HG03571 (cell line): ENCODE results near the gene ZNF414.

ENCODE experiments used
- ATAC-seq: cut with Tn5 transposase; IDR thresholded peaks from one replicate; pipeline ENCODE4 v1.9.1; 2021; ENCODE audit not compliant: unreplicated experiment

The ZNF414 gene

GRCh38 chr19:8468124-8468523, 45.8 kb downstream of the ZNF414 start:
- ATAC-seq: no peak

DNA sequence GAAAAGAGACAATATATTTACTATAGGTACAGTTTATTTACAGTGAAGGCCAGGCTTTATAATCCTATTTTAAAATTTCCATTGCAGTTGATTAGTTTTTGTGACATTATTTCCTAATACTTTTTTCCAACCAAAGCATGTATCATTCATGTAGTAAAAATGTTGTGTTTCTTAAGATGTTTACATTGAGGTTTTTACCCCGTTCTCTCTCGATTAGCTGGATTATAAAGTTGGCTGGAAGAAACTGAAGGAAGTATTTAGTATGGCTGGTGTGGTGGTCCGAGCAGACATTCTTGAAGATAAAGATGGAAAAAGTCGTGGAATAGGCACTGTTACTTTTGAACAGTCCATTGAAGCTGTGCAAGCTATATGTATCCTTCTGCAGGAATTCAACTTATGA, 47.9 kb downstream of the ZNF414 start:
- ATAC-seq: no peak

DNA sequence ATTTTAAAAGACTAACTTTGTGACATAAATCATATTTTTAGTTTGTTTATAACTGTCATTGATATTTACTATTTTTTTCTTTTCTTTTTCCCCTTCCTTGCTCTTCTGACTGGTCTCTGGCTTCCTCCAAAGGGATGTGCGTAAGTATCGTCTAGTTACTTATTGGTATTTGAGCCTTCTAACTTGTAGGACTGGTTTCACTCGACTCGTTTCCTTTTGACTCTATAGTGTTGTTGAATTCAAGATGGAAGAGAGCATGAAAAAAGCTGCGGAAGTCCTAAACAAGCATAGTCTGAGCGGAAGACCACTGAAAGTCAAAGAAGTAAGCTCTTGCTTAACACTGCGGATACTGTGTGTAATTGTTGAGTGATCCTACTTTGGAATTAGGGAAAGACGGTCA, 50.6 kb downstream of the ZNF414 start:
- no peak for ATAC-seq

DNA sequence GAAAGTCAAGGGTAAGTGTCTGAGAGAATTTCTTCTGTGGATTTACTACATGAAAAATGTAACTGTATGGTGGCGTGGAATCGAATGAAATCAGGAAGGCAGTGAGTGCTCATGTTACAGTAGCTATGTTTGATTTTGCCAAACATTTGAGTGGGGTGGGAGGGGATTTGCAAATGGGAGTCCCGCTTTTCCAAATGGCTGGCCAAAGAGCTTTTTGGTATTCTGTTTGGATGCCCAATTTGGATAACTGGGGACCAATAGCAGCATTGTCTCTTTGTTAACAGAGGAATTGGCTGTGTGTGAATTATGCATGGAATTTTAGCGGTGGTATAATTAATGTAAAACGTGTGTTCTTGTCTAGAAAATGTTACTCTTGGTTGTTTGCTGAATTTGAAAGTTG, 51.4 kb downstream of the ZNF414 start:
- ATAC-seq: no peak

DNA sequence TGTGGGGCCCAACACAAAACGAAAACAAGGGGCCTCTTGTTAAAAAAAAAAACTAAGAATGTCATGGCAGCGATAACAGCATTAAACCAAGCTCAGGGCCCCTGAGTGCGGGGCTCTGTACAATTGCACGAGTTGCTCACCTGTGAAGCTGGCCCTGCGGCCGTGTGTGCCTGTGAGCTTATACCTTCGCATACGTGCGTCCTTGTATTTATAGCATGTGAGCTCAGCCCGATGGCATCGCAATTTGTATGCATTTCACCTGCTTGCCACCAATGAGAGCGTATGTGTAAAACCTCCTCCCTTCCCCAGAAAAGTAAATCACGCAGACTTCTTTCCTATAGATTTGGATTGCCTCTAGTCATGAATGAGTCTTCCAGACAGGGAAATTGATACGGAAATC, 52.1 kb downstream of the ZNF414 start:
- ATAC-seq: no peak

GRCh38 chr19:8461376-8461775, 52.6 kb downstream of the ZNF414 start:
- no peak for ATAC-seq

DNA sequence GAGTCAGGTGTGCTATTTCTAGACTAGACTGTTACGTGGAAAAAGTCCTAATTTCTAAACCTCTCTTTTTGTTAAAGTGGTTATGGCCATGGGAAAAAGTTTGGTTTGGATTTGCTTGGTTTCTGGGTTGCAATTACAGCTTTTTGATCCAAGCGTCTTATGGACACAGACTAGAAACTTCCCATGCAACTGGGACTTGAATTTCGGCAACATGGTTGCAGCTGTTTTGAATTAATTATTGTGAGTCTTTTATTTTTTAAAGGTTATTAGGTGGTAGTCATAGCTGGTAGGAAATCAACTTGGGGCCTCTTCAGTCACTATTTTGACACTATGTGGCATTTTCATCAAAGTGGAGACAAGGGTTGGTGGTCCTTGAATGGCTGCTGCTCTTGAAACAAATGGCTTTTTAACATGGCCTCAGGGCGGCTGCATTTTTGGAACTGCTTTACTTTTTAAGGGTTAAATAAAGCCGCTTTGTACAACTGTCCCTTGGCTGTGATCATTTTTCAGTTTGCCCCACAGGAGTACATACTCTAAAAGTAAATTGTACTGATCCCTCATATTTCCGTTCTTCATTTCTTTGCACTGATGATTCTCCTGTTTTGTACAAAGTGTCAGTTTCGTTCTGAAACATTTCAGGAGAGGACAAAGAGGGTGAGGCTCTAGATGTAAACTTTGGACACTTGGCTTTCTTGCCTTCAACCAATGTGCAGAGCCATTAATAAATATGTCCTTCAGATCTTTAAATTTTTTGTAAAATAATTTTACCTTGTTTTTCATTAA, 53.3 kb downstream of the ZNF414 start:
- no peak for ATAC-seq
